Stomach (tissue), 9 donors: ENCODE data around the gene CLCA2. TPM values are rescaled to one million over a fixed set of nuclear protein-coding genes. Genes with fewer than 3 reads are reported as not detected.
A peak's percentile ranks its signal among the peaks of the same experiment; 100 is the strongest.

ENCODE experiments used
- DNase-seq, 2 donors: peaks; one replicate each; pipeline versions ENCODE4 v3.0.0 to v3.0.0-alpha.2; 2013 to 2019
- H3K27ac ChIP-seq, 5 donors: fragments of 200-600 bp in 4 of 5; sonication (generic) in 4 of 5; one replicate each; pipeline ENCODE4 v1.5.1; 2013 to 2019; ENCODE audit warnings: mild to moderate bottlenecking in 1 of 5, moderate library complexity in 1 of 5
- H3K27me3 ChIP-seq, 3 donors: fragments of 200-600 bp; sonication (generic); one replicate each; pipeline ENCODE4 v1.5.1; 2017 to 2019; ENCODE audit warnings: mixed run types in 1 of 3
- H3K36me3 ChIP-seq, 4 donors: fragments of 200-600 bp; sonication (generic); 1 replicate in 3 of 4; 2 replicates in 1 of 4; pipeline ENCODE4 v1.5.1; 2016 to 2019
- H3K4me1 ChIP-seq, 4 donors: fragments of 200-600 bp; sonication (generic); one replicate each; pipeline ENCODE4 v1.5.1; 2016 to 2019
- H3K4me3 ChIP-seq, 4 donors: fragments of 200-600 bp; sonication (generic) in 3 of 4; one replicate each; pipeline ENCODE4 v1.5.1; 2016 to 2019; ENCODE audit warnings: mild to moderate bottlenecking in 1 of 4
- H3K9me3 ChIP-seq, 4 donors: fragments of 200-600 bp; sonication (generic); one replicate each; pipeline ENCODE4 v1.5.1; 2016 to 2019
- EP300 ChIP-seq: sonication (generic); formaldehyde crosslinking; IDR thresholded peaks from one replicate; pipeline ENCODE4 v1.6.1; 2017; ENCODE audit warnings: antibody characterized with exemption
- POLR2A ChIP-seq, 4 donors: fragments of 450-650 bp; IDR thresholded peaks; one replicate each; pipeline ENCODE4 v1.6.1; 2016; ENCODE audit warnings: antibody characterized with exemption in 4 of 4, control low read depth in 2 of 4, mild to moderate bottlenecking in 1 of 4, moderate library complexity in 1 of 4
- POLR2AphosphoS5 ChIP-seq, 3 donors: sonication (generic); formaldehyde crosslinking; IDR thresholded peaks; one replicate each; pipeline ENCODE4 v1.6.1; 2016; ENCODE audit warnings: antibody characterized with exemption in 3 of 3
- WGBS, 5 donors: extraction: QIAGEN DNeasy Blood & Tissue Kit in 3 of 5; methylation state at CpG; one replicate each; pipeline versions ENCODE4 v1.1.5 to v1.1.7; 2013 to 2018; 5-methylcytosine and 5-hydroxymethylcytosine counted together
- intact Hi-C: fragments of 100-400 bp; cut with DNase I; formaldehyde crosslinking; loops from one replicate; pipeline ENCODE4 v1.15.1; 2023; ENCODE audit warnings: low total_unique reads
- polyA plus RNA-seq, 3 donors: library from polyadenylated mRNA; stranded (reverse); fragments of 200-250 nt; gene quantifications; one replicate each; pipeline ENCODE4 v1.2.3, GENCODE V29; 2013
- total RNA-seq, 5 donors: library from RNA; depleted of rRNA; stranded (reverse); fragments of >200 nt; gene quantifications; one replicate each; pipeline versions ENCODE4 v1.1.0 to v1.2.3, GENCODE V29; 2014 to 2016
- TF ChIP-seq, protein P1 (sequence below), 7 experiments: fragments of 450-650 bp in 4 of 7; fragments of 200-600 bp in 3 of 7; sonication (generic) in 3 of 7; IDR thresholded peaks; one replicate each; pipeline ENCODE4 v1.5.1; 2016 to 2019; ENCODE audit warnings: antibody characterized with exemption in 7 of 7, control low read depth in 2 of 7, mild to moderate bottlenecking in 1 of 7
- donor health status: healthy with polysubstance abuse.
- donor health status: Bipolar disorder and iron deficiency.
- donor health status: healthy.

The CLCA2 gene
- total and polyA plus RNA-seq, 8 donors, result 4.1 to 34.8 TPM; not detected in 6

DNA sequence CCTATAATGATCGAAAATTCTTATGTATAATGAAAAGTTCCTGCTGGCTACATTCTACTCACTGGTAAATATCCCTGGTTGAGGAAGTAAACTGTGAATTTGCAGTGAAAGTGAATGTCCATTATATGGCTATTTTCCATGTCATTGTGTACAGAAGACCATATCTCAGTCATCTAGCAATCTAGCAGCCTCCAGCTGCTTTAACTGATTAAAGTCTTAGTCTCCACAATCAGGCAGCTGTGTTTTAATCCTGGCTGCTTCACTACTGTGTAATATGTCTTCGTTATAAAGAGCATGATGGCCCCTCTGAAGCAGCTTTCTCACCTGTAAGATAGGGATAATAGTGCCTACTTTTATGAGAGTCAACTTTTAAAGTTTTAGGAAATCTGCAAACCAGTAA, 11.4 kb downstream of the CLCA2 start:
- intact Hi-C loops, result no loop called here

DNA sequence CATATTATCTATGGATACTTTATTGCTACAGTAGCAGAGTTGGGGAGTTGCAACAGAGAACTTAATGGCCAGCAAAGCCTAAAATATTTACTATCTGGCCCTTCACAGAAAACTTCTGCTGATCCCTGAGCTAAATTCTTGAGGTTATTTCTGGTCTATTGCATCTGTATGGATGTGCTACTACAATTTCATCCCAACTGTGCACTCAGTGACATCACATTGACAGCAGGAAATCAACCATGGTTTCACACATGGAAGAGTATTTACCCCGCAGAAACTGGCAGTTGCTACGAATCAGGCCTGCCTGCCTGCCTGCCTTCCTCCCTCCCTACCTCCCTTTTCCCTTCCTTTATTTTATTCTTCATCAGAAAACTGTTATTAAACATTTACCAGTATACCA, 12.1 kb downstream of the CLCA2 start:
- no peaks in the 10 kb centered on the region for H3K36me3 ChIP-seq
- TF ChIP-seq, protein P1, sequence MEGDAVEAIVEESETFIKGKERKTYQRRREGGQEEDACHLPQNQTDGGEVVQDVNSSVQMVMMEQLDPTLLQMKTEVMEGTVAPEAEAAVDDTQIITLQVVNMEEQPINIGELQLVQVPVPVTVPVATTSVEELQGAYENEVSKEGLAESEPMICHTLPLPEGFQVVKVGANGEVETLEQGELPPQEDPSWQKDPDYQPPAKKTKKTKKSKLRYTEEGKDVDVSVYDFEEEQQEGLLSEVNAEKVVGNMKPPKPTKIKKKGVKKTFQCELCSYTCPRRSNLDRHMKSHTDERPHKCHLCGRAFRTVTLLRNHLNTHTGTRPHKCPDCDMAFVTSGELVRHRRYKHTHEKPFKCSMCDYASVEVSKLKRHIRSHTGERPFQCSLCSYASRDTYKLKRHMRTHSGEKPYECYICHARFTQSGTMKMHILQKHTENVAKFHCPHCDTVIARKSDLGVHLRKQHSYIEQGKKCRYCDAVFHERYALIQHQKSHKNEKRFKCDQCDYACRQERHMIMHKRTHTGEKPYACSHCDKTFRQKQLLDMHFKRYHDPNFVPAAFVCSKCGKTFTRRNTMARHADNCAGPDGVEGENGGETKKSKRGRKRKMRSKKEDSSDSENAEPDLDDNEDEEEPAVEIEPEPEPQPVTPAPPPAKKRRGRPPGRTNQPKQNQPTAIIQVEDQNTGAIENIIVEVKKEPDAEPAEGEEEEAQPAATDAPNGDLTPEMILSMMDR (IDR thresholded peaks at IDR 0.05), result no peak
- TF ChIP-seq POLR2AphosphoS5 (IDR thresholded peaks at IDR 0.05), result no peak
- H3K27me3 ChIP-seq, result peaks cover 0 to 72% (median 20%) of the 10 kb centered on the region in 3 donors
- 63 to 80% (median 69%) methylated on average over 2 of the region's 2 CpGs for WGBS, 5 donors
- intact Hi-C loops, result no loop called here
- peaks cover 0 to 19% (median 2%) of the 10 kb centered on the region in 4 donors for H3K4me1 ChIP-seq
- H3K27ac ChIP-seq, result no peak overlapping the region
- DNase-seq, result peak in 1 of 2 donors; percentile 23
- H3K9me3 ChIP-seq, result no peaks in the 10 kb centered on the region
- H3K4me3 ChIP-seq, result no peak overlapping the region

More for the DNA sequence above, 11.4 kb downstream of the CLCA2 start:
- DNase-seq, result no peak
- H3K4me3 ChIP-seq, result no peak overlapping the region
- peaks cover 0 to 74% (median 20%) of the 10 kb centered on the region in 3 donors for H3K27me3 ChIP-seq
- 10 to 53% (median 25%) methylated on average over 2 of the region's 2 CpGs for WGBS, 5 donors
- H3K27ac ChIP-seq, result no peak overlapping the region
- TF ChIP-seq EP300 (no peak), POLR2A (IDR thresholded peaks at IDR 0.05) (no peak), POLR2AphosphoS5 (IDR thresholded peaks at IDR 0.05) (no peak)
- TF ChIP-seq, protein P1 (IDR thresholded peaks at IDR 0.05), result no peak
- H3K4me1 ChIP-seq, result peaks cover 2 to 24% (median 4%) of the 10 kb centered on the region in 4 donors
- no peaks in the 10 kb centered on the region for H3K36me3 ChIP-seq
- H3K9me3 ChIP-seq, result no peaks in the 10 kb centered on the region

DNA sequence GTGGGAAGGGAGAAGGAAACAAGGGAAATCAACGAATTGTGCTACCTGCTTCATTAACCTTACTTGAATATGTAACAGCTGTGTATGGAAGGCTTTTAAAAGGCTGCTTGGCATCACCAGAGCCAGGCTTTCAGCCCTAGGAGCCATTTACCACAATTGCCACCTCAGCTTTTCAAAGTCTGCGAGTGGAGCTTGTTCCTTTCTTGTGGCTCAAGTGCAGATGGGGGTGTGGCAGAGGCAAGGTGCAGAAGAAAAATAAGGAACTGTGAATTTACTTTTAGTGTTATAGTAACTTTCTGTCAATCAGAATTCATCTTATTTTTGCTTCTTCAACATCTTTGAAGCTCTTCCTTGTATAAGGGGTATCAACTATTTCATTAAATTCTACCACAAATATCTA, 17.6 kb downstream of the CLCA2 start:
- Histone ChIP-seq H3K27me3 (peaks cover 0 to 43% (median 20%) of the 10 kb centered on the region in 3 donors), H3K4me1 (no peaks in the 10 kb centered on the region), H3K9me3 (no peaks in the 10 kb centered on the region), H3K4me3 (no peak overlapping the region), H3K27ac (no peak overlapping the region), H3K36me3 (no peaks in the 10 kb centered on the region)
- TF ChIP-seq POLR2AphosphoS5 (IDR thresholded peaks at IDR 0.05), result no peak
- TF ChIP-seq POLR2A (IDR thresholded peaks at IDR 0.05), result no peak
- TF ChIP-seq, protein P1 (IDR thresholded peaks at IDR 0.05), result no peak
- TF ChIP-seq EP300, result no peak
- intact Hi-C loops, result no loop called here
- peak in 1 of 2 donors; percentile 38 for DNase-seq
- 44 to 78% (median 52%) methylated on average over 2 of the region's 2 CpGs for WGBS, 5 donors

DNA sequence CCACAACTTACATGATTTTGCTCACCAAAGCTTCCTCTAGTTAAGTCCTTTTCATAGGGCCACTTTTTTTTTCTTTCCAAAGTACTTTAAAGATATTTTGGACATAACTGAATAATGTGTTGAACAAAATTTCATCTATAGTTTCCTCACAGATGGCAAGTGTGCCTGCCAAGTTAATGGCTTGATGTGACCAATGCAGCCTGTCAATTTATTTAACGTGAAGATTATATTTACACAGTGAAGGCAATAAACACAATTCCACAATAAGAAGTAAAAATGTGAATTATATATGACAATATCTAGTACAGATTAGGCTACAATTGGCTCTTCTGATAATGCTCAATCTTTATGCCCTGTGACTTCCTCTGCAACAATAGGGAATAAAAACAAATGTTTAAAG, 18.0 kb downstream of the CLCA2 start:
- Histone ChIP-seq H3K27ac (no peak overlapping the region), H3K27me3 (peaks cover 0 to 39% (median 17%) of the 10 kb centered on the region in 3 donors), H3K4me3 (no peak overlapping the region), H3K9me3 (no peaks in the 10 kb centered on the region), H3K36me3 (no peaks in the 10 kb centered on the region), H3K4me1 (no peaks in the 10 kb centered on the region)
- no peak for DNase-seq
- intact Hi-C loops, result no loop called here
- 25 to 48% (median 42%) methylated on average over 1 of the region's 1 CpG for WGBS, 5 donors
- TF ChIP-seq EP300, result no peak
- TF ChIP-seq, protein P1 (IDR thresholded peaks at IDR 0.05), result no peak
- no peak for TF ChIP-seq POLR2AphosphoS5 (IDR thresholded peaks at IDR 0.05)
- TF ChIP-seq POLR2A (IDR thresholded peaks at IDR 0.05), result no peak
